Measurements from ENCODE around the gene KRT38.

Gene KRT38

GRCh38 chr17:41393826-41394225 is 47.0 kb downstream of the KRT38 start:
- DNase-seq (ENCODE audit: low read depth): no peak
- TF ChIP-seq CTCF (IDR thresholded peaks at IDR 0.05; ENCODE audit: control insufficient read depth, extremely low read depth, insufficient read depth): no peak
- no peak overlapping the region for H3K4me3 ChIP-seq (ENCODE audit: low read depth, low read length)

- no peak overlapping the region for H3K4me3 ChIP-seq (ENCODE audit: low read depth, low read length)
- no peak for TF ChIP-seq CTCF (IDR thresholded peaks at IDR 0.05; ENCODE audit: control insufficient read depth, extremely low read depth, insufficient read depth)
- no peak for DNase-seq (ENCODE audit: low read depth)
Measured at GRCh38 chr17:41393294-41393693, 47.5 kb downstream of the KRT38 start.

- no peak overlapping the region for H3K4me3 ChIP-seq (ENCODE audit: low read depth, low read length)
- TF ChIP-seq CTCF (IDR thresholded peaks at IDR 0.05; ENCODE audit: control insufficient read depth, extremely low read depth, insufficient read depth): no peak
- DNase-seq (ENCODE audit: low read depth): no peak
Measured at GRCh38 chr17:41392278-41392677, 48.5 kb downstream of the KRT38 start.

- no peak for TF ChIP-seq CTCF (IDR thresholded peaks at IDR 0.05; ENCODE audit: control insufficient read depth, extremely low read depth, insufficient read depth)
- DNase-seq (ENCODE audit: low read depth): no peak
- H3K4me3 ChIP-seq (ENCODE audit: low read depth, low read length): no peak overlapping the region
Measured at GRCh38 chr17:41391535-41391934, 49.2 kb downstream of the KRT38 start.

GRCh38 chr17:41390411-41390938 is 50.3 kb downstream of the KRT38 start:
- TF ChIP-seq CTCF (IDR thresholded peaks at IDR 0.05; ENCODE audit: control insufficient read depth, extremely low read depth, insufficient read depth): no peak
- no peak for DNase-seq (ENCODE audit: low read depth)
- no peak overlapping the region for H3K4me3 ChIP-seq (ENCODE audit: low read depth, low read length)

- no peak overlapping the region for H3K4me3 ChIP-seq (ENCODE audit: low read depth, low read length)
- DNase-seq (ENCODE audit: low read depth): no peak
- TF ChIP-seq CTCF (IDR thresholded peaks at IDR 0.05; ENCODE audit: control insufficient read depth, extremely low read depth, insufficient read depth): no peak
Measured at GRCh38 chr17:41387670-41388069, 53.1 kb downstream of the KRT38 start.

- no peak for DNase-seq (ENCODE audit: low read depth)
- no peak overlapping the region for H3K4me3 ChIP-seq (ENCODE audit: low read depth, low read length)
- no peak for TF ChIP-seq CTCF (IDR thresholded peaks at IDR 0.05; ENCODE audit: control insufficient read depth, extremely low read depth, insufficient read depth)
Measured at GRCh38 chr17:41386227-41386626, 54.6 kb downstream of the KRT38 start.
